Left renal cortex interstitium (tissue), 4 donors: ENCODE results near the gene R3HDM1. TPM values are rescaled to one million over a fixed set of nuclear protein-coding genes. Genes with fewer than 3 reads are reported as not detected.
"Not testable (repeated sequence)": the region's sequence is repeated elsewhere in the genome, so short reads cannot be mapped to it uniquely, and the experiment has no call there.

Source experiments
- DNase-seq, 4 donors: peaks; one replicate each; pipeline ENCODE4 v3.0.0-alpha.2; 2013; ENCODE audit warnings: low read depth in 4 of 4, low spot score in 2 of 4, missing footprints in 1 of 4
- polyA plus RNA-seq, 4 donors: library from polyadenylated mRNA; unstranded; fragments of 120-200 nt; gene quantifications; one replicate each; pipeline ENCODE4 v1.2.1, GENCODE V29; 2013; ENCODE audit not compliant: insufficient read length in 4 of 4

Gene R3HDM1
- polyA plus RNA-seq, 4 donors: 30.3 to 42.6 (median 34.1) TPM

DNA sequence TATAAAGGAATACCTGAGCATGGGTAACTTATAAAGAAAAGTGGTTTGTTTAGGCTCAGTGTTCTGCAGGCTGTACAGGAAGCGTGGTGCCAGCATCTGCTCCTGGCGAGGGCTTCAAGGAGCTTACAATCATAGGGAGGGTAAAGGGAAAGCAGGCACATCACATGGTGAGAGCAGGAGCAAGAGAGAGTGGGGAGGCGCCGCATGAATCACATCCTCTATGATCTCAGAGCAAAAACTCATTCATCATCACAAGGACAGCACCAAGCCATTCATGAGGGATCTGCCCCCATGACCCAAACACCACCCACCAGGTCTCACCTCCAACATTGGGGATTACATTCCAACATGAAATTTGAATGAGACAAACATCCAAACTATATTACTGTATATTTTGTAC, 32.5 kb downstream of the R3HDM1 start:
- no peak for DNase-seq

DNA sequence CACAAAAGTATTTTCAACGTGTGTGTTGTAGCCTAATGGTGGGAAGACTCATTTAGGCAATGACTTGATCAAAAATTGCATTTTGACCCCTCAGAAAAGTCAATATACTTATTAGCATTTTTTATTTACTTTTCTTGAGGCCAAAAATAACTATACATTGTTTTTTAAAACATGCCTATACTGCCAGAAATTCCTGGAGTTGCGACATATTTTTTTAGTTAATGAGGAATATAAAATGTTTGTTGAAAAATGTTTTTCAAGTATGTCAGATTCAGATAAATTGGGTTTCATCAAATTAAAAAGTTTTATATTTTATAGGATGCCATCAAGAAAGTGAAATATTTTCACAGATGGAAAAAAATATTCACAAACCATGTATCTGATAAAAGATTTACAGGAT, 39.6 kb downstream of the R3HDM1 start:
- DNase-seq: no peak

DNA sequence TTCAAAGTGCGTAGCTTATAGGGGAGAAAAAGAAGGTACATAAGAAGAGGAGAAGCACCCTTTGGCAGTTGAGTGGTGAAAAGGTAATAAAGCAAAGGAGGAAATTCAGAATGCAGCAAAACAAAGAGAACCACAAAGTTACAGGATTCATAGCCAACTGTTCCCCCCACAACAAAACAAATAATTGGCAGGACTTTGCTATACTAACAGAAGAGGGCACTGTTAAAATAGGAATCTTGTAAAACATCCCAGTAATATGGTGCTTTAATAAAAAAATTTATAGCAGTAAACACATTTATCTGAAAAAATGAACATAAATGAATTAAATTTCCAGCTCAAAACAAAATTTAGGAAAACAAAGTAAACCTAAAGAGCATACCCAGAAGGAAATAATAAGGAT, 42.3 kb downstream of the R3HDM1 start:
- DNase-seq: no peak

DNA sequence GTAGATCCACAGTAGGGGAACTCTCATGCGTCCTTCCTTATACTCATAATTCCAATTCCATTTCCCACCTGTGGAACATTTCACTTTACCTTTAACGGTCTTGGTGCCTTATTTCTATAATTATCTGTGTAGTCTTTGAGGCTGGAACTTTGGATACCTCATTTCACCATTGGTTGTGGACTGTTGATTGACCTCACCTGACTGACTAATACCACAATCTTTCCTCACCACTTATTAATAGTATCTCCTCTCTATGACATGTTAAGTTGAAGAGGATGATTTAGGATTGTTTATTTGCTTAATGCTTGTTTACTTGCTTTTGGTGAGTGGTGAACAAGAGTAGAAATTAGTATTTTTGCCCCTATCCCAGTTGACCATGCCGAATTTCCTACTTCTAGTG, 50.0 kb downstream of the R3HDM1 start:
- no peak for DNase-seq

DNA sequence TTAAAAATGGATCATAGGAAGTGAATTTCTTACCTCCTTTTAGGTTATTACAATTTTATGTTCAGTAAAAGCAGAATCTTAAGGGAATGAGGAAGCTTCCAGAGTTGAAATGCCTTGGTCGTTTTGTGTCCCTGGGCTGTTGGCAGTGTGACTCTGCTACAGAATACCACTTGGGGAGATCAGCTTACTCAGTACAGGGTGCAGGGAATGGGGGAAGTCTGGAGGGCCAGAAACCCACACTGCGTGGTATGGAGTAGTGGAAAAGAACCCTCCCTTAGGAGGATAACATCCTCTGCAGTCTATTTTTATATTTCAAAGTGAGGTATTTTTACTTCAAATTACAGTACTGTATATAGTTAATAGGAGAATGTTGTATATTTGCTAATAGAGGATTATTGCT, 51.1 kb downstream of the R3HDM1 start:
- DNase-seq: no peak

DNA sequence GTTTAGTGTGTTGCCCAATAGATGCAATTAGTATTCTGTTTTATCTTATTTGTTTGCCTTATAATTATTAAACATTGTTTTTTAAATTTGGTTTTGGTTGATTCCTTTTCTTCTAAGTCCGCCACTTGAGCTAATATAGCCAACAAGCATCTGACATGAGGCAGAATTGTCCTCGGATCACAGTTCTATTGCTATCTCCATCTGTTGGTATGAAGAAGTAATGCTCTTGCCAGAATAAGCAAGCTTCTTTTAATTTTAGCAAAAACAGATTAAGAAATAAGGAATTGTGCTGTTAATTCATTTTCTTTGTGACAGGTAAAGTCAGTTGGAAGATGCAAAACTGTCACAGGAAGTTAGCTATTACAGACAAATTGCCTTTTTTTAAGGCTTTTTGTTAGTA, 54.3 kb downstream of the R3HDM1 start:
- DNase-seq: no peak

DNA sequence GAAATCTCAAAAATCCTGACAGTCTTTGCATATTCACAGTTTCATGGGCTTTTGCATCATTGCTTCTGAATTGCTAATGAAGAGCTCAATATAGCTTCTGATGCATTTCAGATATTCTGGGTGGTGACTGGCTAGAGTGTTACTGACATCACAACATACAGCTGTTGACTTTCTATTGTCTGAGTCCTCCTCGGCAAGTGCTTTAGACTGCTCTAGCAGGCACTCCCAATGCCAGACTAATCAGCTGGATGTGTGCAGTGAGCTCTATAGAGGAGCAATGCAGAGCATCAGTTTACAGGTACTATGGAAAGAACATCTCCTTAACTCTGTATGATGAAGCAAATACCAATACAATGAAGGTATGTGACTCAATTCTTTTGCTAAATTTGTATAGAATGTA, 54.9 kb downstream of the R3HDM1 start:
- no peak for DNase-seq

DNA sequence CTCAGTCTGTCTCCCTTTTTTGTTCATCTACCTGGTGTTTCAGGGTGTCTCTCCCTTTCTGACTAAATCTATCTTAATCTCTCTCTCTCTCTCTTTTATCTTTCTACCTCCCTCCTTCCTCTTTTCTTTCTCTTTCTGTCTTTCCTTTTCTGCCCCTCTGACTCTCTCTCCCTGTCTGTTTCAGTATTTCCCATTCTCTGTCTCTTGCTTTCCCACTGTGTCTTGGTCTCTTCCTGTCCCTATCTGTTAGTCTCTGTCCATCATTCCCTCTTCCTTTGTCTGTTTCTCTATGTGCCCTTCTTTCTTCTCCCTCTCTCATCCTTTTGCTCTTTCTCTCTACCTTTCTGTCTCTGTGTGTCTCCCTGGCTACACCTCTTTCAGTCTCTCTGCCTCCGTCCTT, 56.7 kb downstream of the R3HDM1 start:
- DNase-seq: no peak

DNA sequence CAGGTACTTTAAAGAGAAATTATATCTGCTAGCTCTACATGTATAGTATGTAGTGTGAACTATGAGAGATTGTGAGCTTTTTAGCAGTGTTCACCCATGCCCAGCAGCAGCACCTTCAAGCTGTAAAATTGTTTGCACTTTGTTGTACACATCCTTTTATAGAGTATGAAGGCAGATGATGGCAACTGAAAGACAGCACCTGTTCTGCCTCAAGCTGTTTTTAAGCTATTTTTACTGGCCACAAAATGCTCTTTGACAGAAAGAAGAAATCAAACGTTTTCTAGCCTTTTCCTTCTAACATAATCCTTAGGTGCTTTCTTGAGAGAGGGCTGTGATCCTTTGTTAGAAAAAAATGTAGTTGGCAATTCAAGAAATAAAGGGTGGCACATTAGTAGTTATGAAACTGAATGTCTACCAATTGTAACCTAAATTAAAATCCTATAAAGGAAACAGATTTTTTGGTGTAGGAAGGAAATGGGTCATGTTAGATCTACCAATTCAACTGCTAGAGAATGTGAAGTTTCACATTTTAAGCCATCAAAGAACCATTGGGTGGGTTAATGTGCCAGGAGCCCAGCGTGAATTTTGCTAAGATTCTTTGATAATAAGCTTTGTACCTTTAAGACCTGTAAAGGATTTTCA, 59.5 kb downstream of the R3HDM1 start:
- no peak for DNase-seq

DNA sequence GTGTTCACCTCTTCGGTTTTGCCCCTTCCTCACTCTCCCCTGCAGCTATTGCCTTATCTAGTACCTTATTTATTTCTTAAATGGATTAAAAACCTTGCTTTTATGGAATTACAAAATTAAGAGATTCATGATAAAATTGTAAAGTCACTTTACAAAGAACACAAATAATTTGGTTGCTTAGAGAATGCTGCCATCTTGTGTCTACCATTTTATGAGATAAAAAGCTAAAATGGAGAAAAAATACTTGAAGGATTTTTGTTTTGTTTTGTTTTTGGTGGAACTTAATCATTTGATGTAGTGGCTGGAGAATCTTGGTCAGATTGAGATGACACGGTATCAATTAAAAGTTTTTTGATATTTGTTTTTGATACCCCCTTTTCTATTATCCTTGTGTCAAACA, 69.6 kb downstream of the R3HDM1 start:
- DNase-seq: no peak

DNA sequence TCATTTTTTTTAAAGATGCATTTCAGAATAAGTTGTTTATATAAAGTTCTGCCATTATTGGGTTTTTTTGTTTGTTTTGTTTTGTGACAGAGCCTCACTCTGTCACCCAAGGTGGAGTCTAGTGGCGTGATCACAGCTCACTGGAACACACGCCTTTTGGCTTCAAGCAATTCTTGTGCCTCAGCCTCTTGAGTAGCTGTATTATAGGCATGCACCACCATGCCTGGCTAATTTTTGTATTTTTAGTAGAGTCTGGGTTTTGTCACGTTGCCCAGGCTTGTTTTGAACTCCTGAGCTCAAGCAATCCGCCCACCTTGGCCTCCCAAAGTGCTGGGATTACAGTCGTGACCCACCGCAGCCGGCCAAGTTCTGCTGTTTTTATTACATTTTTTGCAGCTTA, 72.3 kb downstream of the R3HDM1 start:
- no peak for DNase-seq

DNA sequence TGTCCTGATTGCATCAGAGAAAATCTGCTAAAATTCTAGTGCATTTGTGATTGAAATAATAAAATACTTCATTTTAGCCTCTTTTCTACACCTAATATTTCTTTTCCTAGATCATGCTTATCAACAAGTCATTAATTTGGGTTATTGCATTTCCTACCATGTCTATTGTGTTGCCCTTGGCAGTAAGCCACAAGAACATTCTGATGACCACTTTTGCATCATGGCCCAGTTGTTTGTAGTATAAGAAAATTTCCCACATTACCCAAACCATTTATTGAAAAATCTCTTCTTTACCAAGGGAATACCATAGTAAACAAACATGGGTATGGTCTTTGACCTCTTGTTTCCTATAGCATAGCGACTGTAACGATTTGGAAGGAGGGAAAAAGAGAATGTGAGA, 76.3 kb downstream of the R3HDM1 start:
- no peak for DNase-seq

DNA sequence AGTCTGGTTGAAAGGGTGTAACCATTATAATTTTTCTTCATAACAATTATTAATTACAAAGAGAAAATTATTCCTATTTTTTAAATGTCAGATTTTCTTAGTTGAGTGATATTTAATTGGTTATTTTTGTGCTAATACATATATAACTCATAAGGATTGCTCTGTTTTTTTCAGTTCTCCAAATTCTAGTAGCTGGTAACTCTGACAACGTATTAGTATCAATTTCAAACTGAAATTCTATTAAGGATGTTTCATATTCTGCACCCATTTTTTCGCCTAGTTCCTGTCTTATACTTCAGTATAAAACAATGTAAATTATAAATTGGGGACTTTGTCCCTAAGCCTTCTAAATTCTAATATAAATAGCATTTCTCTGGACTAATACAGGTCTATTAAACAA, 81.0 kb downstream of the R3HDM1 start:
- DNase-seq: no peak

DNA sequence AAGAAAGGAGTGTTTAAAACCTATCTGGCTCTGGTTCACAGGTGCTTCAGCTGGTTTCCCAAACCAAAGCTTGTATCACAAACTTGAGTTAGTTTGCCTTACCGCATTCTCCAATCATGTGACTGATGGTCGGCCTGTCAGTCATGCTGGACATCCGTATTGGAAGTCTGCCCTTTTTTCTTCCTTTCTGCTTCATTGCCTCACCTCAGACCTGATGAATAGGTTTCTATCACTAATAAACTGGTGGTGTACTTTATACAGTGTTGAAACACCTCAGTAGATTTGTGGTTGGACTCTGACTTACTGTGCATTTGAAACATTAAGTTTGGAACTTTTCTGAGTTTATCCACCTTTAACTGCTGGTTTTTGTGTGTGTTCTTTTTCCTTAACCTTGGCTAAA, 84.1 kb downstream of the R3HDM1 start:
- no peak for DNase-seq

DNA sequence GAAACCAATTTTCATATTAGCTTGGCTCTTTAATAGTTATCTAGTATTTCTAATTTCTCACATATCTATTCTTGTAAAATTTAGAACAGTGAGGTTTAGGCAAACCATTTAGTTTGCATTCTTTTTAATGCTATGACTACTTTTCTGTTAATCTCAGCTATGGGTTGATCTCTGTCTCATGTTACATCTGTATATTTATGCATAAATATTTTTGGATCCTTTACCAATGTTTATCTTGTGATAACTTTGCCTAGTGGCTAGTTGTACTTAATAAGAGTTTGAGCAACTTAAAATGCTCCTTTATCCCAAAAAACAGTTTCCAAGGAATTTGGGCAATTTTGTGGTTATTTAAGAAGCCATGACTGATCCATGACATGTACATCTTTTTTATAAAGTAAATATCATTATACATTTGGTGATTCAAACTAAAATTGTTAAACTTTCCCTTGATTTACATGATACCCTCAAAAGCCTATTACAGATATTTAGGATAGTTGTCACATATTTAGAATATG, 86.3 kb downstream of the R3HDM1 start:
- DNase-seq: no peak

DNA sequence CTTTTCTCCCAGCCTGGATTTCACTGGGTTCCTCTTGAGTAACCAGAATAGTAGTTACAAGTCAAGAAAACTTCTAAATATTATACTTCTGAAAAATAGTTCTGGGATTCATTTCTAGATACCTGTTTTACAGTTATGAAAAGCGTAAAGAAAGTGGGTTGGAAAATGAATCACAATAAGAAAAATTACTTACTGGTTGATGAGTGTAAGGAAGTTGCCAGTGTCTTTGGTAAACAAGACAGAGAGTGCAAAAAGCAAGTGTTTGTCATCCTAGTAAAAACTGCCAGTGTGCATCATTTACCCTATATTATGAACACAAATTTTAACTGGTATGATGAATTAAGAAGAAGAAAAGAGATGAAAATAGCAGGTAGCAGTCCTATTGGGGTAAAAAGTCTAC, 88.9 kb downstream of the R3HDM1 start:
- DNase-seq: no peak

DNA sequence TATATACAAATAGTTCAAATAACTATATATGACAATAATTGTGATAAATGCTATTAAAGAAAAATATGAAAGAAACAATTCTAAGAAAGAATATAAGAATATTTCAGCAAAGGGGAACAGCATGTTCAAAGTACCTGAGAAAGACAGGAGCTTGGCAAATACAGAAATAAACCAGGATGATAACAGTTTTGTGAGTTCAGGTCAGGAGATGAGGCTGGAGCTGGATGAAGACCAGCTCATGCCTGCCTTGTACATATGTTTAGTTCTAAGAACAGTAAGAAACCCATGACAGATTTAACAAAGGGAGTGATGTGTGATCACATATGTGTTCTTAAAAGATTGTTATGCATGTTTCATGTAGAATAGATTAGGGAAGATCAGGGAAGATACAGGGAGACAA, 98.2 kb downstream of the R3HDM1 start:
- DNase-seq: no peak

DNA sequence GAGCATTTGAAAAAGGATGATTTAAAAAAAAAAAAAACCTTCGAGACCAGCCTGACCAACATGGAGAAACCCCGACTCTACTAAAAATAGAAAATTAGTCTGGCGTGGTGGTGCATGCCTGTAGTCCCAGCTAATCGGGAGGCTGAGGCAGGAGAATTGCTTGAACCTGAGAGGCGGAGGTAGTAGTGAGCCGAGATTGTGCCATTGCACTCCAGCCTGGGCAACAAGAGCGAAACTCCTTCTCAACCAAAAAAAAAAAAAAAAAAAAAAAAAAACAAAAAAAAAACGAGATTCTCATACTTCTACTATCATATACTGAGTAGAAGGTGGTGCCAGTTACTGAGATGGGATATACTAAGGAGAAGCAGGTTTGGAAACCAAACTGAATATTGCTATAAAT, 98.8 kb downstream of the R3HDM1 start:
- DNase-seq: not testable (repeated sequence)

DNA sequence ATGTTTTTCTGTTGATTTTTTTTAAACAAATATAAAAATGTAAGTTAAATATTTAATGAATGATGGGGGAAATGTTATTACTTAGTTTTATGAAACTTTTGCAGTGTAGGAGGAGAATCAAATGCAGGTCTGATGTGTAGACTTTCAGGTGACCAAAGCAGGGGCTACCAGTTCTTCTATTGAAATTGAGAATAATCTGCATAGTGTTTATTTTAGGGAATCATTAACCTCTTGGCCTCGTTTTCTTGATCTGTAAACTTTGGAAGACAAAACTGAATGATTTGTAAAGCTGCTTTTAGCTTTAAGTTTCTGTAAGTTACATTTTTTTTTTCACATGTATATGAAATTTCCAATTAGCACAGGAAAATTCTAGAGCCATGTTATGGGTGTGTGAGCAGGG, 99.2 kb downstream of the R3HDM1 start:
- DNase-seq: no peak

DNA sequence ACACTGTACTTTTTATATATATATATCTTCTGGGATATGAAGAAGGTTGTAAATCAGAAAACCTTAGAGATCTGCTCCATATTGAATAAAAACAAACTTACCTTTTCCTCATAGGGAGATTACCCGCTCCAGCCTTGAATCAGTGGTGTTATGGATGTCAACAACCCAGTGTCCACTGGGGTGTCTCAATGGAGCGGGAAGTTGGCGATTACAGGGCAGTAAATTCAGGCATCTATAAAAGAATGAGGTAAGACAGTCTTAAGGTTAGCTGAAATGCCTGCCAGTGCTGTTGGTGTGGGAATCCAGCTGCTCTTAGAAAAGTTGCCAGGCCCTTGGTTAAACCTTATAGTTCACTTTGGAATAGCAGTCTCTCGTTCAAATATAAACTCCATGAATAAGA, 102.3 kb downstream of the R3HDM1 start:
- DNase-seq: no peak

DNA sequence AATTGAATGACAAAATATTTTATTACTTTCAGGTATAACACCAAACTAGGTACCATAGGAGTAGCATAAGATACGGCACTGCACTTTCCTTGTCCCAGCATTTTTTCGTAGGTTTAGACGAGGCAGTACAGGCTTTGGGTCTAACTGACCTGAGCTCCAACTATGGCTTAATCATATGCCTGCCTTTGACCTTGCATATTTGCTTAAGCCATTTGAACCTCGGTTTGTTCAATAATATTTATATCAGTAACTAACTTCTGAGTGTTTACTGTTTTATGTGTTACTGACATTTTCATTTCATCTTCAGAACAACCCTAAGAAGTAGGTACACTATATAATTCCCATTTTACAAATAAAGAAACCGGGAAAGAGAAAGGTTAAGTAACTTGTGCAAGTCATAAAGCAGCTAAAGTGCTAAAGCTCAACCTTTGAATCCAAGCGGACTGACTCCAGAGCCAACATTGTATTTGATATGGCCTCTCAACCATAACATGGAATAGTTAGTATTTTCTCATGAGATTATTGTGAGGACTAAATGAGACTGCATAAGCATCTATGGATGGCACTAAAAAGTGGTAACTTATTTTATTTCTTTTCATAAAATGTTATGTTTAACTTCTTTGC, 104.0 kb downstream of the R3HDM1 start:
- DNase-seq: no peak

DNA sequence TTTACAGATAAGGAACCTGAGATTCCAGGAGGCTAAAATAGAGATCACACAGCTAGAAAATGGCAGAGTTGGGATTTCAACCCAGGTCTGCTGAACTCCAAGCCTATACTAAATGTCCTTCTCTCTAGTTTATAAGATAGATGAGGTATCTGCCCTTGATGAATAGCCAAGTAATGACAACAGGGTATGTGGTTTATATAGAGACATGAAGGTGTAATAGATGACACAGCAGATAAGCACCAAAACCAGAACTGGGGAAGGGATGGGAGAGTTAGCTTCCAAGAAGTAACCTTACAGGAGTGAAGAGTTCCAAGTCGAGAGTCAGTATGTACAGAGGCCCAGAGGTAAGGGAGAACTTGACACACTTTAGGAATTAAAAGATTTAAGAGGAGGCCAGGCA, 105.7 kb downstream of the R3HDM1 start:
- DNase-seq: no peak
